ENCODE results near the gene TEX19.

GRCh38 chr17:82311971-82312370 is 47.1 kb upstream of the TEX19 start:
- TF ChIP-seq SIN3A (conservative IDR thresholded peaks at IDR 0.05 in 1 of 2, IDR thresholded peaks at IDR 0.05 in 1 of 2; ENCODE audit: low read depth in 1 of 2, low read length in 2 of 2), result no peak
- TF ChIP-seq GABPA (IDR thresholded peaks at IDR 0.05; ENCODE audit: borderline replicate concordance, insufficient read depth, low read length), result no peak
- no peak for TF ChIP-seq CBX8 (IDR thresholded peaks at IDR 0.05; ENCODE audit: borderline replicate concordance, low read depth, low read length)
- no peak for TF ChIP-seq CTCF (IDR thresholded peaks at IDR 0.05; ENCODE audit: control extremely low read depth in 1 of 3, insufficient read depth in 1 of 3, low read depth in 1 of 3, low read length in 3 of 3)
- TF ChIP-seq FOSL1 (IDR thresholded peaks at IDR 0.05; ENCODE audit: insufficient read depth, low read depth, low read length), result no peak
- no peak for TF ChIP-seq POLR2A (IDR thresholded peaks at IDR 0.05; ENCODE audit: control extremely low read depth in 1 of 2, low read depth in 2 of 2, low read length in 2 of 2)
